Vein endothelial cell (primary cell): ENCODE measurements around the gene ZIC5. TPM values are rescaled to one million over a fixed set of nuclear protein-coding genes. Genes with fewer than 3 reads are reported as not detected.

Experiments
- total RNA-seq: library from RNA; depleted of rRNA; stranded (reverse); fragments of >200 nt; gene quantifications from 2 replicates; pipeline ENCODE4 v1.2.3, GENCODE V29; 2012

ZIC5 gene
- under 0.01 TPM in 1 of 2 replicates, not detected in the other for total RNA-seq

GRCh38 chr13:99971576-99972189, at the start of gene ZIC5:
Gene ZIC5, minus strand, starts transcription at chr13:99971767. Its CDS starts 164 bp downstream, at chr13:99971603.

GRCh38 chr13:99981735-99982035, 10.1 kb upstream of the ZIC5 start, which contains the start of gene ZIC2:
Gene ZIC2, plus strand, starts transcription at chr13:99981784. Its CDS starts 281 bp downstream, at chr13:99982065.

Other genes starting within 250 kb of the ZIC5 start
- gene ZIC2, start 10.0 kb upstream of the ZIC5 start, total RNA-seq, result under 0.01 TPM in 1 of 2 replicates, not detected in the other
- 15.0 and 27.8 TPM in 2 replicates for gene PCCA, start 117.3 kb upstream of the ZIC5 start, total RNA-seq